ENCODE measurements around the gene PELO. TPM values are rescaled to one million over a fixed set of nuclear protein-coding genes. Genes with fewer than 3 reads are reported as not detected.

PELO gene
- total RNA-seq, 1 donor from 2014 or later, result 10.6 TPM

DNA sequence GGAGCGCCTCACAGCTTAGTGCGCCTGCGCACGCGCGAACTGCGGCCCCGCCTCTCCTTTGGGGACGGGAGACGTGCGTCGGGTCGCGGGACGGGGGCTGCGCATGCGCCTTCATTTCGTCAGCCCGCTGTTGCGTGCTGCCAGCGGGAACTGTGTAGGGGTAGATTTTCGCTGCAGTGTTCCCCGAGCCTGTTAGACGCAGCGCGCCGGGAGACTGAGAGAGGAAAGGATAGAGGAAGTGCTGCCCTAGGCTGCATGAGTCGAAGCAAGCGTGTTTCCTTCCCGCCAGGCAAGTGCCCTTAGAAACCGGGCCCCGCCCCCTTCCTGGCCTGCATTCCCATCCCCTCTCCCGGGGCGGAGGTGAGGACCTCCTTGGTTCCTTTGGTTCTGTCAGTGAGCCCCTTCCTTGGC lies 12.3 kb downstream of the PELO start:
- peak overlapping the region; percentile 82 for H3K4me3 ChIP-seq (ENCODE audit: low read depth, low read length)
- TF ChIP-seq CTCF (conservative IDR thresholded peaks at IDR 0.05; ENCODE audit: low read depth, low read length), result no peak
- no peak for DNase-seq (ENCODE audit: low read depth)

GRCh38 chr5:52800394-52801213 lies 12.9 kb downstream of the PELO start:
- DNase-seq (ENCODE audit: low read depth), result no peak
- TF ChIP-seq CTCF (conservative IDR thresholded peaks at IDR 0.05; ENCODE audit: low read depth, low read length), result no peak
- peak overlapping the region; percentile 82 for H3K4me3 ChIP-seq (ENCODE audit: low read depth, low read length)

DNA sequence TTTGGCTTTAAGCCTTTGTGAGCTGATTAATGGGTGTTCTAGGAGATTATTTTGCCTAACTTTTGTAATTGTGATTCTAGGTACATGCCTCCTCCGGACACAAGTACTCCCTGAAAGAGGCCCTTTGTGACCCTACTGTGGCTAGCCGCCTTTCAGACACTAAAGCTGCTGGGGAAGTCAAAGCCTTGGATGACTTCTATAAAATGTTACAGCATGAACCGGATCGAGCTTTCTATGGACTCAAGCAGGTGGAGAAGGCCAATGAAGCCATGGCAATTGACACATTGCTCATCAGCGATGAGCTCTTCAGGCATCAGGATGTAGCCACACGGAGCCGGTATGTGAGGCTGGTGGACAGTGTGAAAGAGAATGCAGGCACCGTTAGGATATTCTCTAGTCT lies 13.6 kb downstream of the PELO start:
- TF ChIP-seq CTCF (conservative IDR thresholded peaks at IDR 0.05; ENCODE audit: low read depth, low read length), result no peak
- peak overlapping the region; percentile 82 for H3K4me3 ChIP-seq (ENCODE audit: low read depth, low read length)
- no peak for DNase-seq (ENCODE audit: low read depth)

- TF ChIP-seq CTCF (conservative IDR thresholded peaks at IDR 0.05; ENCODE audit: low read depth, low read length), result no peak
- peak overlapping the region; percentile 82 for H3K4me3 ChIP-seq (ENCODE audit: low read depth, low read length)
- no peak for DNase-seq (ENCODE audit: low read depth)
Observed at GRCh38 chr5:52802272-52802973, 14.7 kb downstream of the PELO start.

DNA sequence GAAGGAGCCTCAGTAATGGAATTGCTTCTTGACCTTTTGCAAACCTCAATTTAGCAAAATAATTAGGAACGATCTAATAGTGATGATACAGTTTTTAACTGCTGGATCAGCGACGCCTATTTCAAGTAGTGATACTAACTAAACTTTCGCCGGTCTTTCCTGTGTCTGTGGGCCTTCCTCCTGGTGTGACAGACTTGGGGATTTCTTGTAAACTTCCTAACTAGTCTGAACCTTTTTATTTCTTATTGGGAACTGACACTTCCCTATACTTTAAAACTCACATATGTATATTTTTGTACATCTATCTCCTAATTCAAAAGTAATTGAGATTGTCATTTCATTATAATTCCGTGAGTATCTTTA lies 15.2 kb downstream of the PELO start:
- DNase-seq (ENCODE audit: low read depth), result no peak
- H3K4me3 ChIP-seq (ENCODE audit: low read depth, low read length), result peak overlapping the region; percentile 82
- TF ChIP-seq CTCF (conservative IDR thresholded peaks at IDR 0.05; ENCODE audit: low read depth, low read length), result no peak

DNA sequence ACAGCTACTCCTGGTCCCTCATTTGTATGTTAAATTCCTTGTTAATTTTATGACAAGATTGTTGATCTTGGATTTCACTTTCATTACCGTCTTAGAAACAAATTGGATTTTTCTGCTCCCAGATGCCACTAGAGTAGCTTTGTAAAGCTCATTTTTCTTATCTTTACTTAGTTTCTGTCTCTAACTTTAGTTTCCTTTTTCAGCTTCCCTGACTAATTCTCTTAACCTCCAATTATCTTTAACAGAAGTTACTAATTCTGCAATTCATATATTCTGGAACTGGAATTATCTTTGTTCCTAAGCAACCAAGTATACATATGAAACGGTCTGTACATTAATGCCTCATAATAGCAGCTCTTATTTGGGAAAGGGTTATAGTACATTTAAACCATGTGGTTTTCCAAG lies 16.7 kb downstream of the PELO start:
- no peak for TF ChIP-seq CTCF (conservative IDR thresholded peaks at IDR 0.05; ENCODE audit: low read depth, low read length)
- DNase-seq (ENCODE audit: low read depth), result no peak
- no peak overlapping the region for H3K4me3 ChIP-seq (ENCODE audit: low read depth, low read length)
